COR-L47 (cell line): ENCODE results near the gene NEDD8.

Experiments
- DNase-seq: peaks from one replicate; lab custom pipeline; 2025; lab: John Stamatoyannopoulos, UW

The NEDD8 gene

DNA sequence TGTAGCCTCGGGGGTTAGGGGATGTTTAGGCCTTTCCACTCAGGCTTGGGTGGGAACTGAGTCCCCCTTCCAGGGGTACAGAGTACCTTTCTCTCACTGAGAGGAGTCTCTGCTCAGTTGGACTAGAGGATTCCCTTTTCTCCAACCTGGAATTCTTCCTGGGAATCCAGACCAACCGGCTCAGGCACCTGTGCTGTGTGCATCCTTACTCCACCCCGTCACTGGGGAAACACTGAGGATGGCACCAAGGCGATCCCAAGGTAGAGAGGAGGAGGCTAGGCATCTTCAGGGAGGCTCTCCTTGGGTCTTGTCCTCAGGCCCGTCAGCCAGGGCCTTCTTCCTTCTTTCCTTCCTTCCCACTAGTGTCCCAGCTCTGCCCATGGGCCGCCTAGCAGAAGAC lies 31.7 kb upstream of the NEDD8 start:
- no peak for DNase-seq

DNA sequence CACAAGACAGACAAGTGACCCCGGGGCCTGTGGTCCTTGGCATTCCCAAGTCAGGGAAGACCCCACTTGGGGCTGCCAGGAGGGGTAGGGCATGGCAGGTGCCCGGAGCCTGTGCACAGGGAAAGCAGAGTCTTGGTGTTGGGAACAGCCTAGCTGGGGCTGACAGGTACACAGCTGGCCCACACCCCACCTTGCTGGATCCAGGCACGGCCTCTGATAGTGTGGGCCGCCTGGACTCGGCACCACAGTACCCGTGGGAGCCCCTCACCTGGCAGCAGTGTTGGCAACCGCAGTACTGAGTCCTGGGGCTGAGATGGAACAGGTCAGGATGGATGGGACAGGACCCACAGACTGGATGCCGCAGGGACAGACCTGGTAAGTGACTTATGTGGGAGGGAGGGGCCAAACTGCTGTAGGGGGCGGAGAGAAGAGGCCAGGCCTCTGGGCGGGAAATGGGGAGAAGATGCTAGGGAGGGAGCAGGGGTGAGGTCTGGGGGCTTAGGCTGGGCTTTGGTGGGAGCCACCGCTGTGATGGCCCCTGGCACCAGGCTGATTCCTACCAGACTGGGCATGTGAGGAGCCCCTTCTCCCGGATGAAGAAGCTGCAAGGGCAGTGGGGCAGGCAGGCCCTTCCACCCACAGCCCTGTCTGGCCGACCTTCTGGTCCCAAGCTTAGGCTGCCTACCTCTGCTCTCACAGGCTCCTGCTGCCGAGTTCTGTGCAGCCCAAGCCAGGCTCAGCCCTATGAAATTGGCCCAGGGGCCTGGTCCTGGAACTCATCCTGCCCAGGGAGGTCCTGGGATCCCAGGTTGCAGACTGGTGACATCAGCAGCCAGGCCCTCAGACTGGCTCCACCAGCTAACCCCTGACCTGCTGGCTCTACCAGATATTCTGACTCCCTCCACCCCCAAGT lies 30.9 kb upstream of the NEDD8 start, which contains the start of gene TGM1:
TGM1 (minus strand) TSS at position 357 of the 913 bp plus-strand sequence. CDS start 825 bp downstream, outside the sequence.
- no peak for DNase-seq

DNA sequence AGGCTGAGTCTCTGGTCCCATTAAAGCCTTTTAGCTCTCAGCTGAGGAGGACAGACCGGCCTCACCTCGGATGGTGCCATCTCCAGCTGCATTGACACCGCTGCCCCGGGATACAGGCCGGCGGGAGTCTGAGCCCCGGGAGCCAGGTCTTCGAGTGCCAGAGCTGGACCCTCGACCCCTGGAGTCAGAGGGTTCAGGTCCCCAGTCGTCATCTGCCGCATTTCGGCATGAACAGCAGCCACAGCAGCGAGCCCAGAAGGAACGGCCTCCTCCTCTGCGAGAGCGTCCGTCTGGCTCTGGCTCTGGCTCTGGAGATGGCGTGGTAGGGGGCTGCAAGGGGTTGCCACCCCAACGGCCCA lies 29.8 kb upstream of the NEDD8 start:
- no peak for DNase-seq

DNA sequence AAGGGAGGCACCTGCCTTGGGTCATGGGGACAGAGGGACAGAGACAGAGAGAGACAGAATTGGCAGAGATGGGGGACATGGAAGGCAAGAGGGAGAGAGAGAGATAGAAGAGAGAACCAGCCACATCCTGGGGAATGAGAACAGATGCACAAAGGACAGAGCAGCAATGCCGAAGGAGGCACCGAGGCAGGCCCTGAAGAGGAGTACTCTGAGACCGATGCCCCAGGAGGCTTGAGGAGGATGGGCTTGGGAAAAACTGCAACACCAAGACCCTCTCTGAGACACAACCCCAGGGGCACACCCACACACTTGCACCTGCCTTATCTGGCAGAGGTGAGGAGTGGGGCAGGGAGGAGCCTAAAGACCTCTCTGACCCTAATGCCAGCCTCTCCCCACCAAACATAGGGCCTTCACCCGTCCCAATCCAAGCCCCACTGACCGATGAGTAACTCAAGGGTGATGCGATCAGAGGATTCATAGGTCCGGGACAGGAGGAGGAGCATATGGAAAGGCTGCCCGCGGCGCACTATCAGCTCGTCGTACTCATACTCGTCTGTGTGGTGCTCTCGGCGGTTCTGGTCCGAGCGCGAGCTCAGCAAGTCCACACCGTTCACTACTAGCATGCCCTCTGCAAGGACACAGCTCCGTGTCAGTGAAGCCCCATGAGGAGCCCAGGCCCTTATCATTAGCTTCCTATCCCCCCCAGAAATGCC lies 29.2 kb upstream of the NEDD8 start:
- DNase-seq = no peak

DNA sequence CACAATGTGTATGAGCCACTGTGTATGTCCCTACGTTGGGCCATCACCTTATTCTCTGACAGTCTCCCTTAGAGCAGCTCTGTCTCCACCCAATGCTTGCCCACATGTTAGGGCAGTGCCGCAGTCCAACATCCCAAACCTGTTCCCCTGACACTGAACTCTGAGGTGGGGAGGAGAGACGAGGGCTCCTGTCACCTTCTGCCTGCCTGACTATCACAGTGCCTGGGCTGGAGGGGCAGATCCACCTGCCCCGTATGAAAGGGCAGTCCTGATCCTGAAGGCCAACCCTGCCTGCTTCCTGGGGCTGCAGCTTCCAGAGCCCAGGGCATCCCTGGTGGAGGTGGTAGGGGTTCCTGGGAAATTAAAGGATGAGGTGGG lies 28.6 kb upstream of the NEDD8 start:
- no peak for DNase-seq

DNA sequence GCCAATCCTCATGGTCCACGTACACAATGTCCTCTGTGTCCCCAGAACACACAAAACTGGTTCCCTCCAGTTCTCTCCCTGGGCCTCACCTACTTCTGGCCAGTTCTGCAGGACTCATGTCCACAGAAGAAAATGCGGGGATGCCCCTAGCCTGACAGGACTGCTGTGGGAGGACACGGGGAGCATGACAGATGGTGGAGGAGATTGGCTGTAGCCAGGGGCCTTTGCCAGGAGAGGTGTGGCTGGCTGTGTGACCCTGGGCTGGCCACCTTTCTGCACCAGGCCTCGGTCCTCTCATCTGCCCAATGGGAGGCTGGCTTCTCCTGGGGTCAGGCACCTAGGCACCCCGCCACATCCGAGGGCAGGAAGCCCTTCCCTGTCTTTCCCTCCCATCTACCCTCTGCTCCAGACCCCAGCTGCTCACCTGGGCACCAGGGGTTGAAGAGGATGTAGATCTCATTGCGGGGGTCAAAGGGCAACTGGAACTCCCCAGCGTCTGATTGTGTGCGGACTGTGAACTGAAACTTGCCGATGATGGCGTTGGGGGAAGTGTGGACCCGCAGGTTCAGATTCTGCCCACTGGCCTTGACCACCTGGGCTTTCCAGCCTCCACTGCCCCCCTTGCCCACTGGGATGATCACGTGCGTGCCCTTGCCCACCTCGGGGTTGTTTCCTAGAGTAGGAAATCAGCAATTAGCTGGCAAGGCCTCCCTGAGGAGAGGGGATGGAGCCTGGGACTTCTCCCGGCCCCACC lies 28.0 kb upstream of the NEDD8 start:
- DNase-seq = no peak

DNA sequence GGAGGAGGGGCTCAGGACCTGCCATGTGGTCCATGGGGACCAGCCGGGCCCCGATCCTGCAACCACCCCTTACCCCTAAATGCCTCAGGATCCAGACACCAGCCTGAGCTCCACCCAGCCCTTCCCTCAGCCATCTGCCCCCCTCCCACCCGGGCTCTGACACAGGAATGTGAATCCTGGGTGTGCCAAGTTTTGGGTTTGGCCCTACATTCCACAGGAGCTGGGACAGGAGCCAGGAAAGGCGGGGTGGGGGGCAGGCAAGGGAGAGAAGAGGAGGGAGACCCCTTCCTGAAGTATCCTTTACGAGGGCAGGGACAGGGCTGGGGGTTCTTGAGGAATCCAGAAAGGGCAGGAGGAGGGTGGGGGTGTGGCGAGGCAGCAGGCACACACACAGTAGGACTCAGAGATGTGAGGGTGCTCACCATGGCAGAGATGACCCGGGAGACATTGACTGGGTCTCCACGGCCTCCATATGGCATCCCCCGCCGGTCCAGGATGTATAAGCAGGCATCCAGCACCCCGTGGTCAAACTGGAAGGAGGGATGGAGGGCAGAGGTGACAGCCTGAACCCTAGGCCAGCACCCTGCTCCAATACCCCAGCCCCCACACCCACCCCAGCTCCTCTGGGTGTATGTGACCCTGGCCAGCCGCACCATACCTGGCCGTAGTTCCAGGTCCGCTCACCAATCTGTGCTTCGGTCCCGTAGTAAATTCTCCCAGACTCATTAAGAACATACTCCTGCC lies 27.3 kb upstream of the NEDD8 start:
- DNase-seq = no peak

DNA sequence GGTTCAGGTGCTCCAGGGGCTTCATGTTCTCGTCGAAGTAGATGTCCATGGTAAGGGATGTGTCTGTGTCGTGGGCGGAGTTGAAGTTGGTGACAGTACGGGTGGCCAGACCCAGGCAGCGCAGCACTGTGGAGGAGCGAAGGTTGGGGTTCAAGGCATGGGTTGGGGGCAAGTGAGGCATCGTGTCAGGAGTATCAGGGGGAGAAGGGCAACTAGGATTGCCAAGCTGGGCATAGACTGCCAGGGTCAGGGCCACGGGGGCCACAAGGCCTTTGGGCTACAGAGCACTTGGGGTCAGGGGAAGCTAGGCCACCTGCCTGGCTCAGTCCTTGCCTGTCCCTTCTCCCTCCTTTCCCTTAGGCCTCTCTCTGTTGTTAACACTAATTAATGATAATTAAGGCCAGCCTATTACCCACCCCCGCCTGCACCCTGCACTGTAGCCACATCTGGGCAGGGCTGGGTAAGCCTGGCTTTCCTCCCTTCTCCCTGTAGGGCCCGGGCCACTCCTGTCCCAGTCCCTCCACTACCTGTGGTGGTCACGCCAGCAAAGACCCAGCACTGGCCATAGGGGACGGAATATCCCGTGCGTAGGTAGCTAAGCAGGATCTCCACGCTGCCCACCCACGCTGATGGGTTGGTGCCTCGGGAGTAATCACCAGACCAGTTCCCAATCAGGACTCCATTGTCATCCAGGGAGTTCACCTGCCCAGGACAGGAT lies 26.5 kb upstream of the NEDD8 start:
- DNase-seq = no peak

DNA sequence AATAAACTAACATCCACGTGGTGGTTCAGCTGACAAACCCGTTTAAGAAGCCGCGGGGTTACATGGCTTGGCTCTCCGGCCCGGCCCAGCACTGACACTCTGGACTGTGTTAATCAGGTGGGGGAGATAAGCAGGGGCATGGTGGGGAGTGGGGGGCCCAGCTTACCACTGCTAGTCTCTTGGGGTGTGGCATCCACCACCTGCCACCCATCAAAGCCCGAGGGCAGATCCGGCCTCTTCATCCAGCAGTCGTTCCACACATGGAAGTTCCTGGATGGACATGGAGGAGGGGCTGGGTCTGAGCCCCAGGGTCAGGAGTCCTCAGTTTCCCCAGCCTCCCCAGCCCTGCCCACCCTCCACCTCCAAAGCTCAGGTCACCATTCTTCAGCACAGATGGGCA lies 26.0 kb upstream of the NEDD8 start:
- no peak for DNase-seq

DNA sequence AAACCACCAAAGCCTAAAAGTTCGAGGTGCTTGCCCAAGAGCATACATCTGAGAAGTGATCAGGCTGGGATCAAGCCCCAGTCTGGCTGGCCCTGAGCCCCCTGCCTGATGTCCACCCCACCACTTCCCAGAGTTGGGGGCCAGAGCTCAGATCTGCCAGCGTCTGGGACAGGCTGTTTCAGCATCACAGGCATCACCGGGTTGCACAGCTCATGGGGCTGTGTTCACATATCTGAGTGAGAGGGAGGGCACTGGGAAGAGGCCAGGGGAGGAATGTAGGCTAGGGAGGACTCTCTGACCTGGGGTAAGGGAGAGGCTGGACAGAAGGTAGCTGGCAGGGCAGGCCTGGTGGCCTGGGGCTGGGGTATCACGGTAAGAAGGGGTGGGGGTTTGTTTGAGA lies 24.8 kb upstream of the NEDD8 start:
- DNase-seq = no peak

DNA sequence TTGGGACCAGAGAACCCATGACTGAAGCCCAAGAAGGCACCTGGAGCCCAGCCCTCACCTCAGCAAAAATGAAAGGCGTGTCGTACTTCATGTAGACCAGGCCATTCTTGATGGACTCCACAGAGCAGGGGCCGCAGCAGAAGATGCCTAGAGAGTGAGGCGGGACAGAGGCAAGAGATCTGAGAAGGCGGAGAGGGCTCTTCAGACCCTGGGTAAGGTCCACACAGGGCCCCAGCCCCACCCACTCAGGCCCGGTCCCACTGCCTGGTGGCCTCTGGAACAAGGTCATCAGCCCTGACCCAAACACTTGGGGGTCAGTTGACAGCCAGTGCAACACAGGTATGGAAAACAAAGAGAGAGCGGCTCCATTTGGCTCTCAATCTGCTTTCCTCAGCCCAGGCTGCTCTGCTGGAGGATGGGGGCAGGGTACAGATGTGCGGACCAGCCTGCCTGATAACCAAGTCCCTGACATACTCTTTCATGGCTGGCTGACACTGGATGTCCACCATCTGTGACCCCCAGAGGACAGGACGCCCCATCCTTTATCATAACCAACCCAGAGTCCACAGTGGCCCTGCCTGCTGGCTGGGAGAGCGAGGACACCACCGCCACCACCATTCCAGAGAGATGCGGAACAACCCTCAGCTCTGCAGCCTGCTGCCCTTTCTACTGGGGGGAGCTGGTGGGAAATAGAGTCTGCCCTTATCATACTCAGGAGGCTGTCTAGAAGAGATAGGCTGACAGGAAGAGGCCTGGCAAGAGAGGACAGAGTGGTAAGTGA lies 24.0 kb upstream of the NEDD8 start:
- DNase-seq = no peak

DNA sequence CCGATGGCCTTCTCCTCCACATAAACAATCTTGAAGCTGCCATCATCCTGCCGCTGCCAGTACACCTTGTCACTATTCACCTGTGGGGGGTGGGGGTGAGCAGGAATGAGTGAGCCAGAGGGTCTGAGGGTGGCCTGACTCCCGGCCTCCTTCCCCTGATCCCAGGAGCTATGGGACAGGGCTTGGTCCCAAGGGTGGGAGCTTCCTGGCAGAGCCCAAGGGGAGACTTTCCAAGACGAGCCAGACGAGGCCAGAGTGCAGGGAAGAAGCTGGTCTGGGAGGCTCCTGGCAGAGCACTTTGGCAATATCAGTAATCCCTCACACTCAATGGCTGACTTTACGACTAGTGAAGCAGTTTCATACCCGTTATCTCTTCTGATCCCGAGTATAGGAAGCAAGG lies 23.3 kb upstream of the NEDD8 start:
- no peak for DNase-seq

DNA sequence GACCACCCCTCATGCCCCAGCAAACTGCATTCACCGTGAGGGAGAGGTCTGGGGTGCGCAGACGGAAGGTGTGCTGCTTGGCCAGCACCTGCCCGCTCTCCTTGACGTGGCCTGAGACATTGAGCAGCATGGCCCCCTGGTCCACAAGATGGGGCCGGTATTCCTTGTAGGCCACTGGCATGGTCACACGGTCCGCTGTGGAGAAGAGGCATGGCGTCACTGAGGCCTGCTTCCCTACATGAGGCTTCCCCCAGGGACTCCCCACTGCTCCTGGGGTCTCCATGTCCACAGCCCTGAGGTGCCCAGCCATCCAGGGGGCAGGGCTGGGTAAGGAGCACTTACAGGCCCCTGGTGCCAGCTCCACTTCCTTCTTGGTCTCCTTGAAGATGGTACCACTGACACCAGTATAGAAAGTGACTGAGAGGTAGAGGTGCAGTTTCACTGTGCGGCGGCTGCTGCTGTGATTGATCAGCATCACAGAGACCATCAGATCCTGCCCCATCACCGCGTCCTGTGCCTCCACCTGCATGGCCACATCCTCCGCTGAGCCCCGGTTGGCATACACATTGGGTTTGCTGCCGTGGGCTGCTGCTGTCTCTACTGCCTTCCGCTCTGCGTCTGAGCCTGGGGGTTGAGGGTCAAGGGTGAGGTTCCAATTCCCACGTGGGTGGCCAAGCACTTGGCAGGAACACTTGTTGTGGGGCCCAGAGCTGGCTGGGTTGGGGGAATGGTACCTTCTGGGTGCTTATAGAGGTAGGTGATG lies 22.6 kb upstream of the NEDD8 start:
- no peak for DNase-seq

DNA sequence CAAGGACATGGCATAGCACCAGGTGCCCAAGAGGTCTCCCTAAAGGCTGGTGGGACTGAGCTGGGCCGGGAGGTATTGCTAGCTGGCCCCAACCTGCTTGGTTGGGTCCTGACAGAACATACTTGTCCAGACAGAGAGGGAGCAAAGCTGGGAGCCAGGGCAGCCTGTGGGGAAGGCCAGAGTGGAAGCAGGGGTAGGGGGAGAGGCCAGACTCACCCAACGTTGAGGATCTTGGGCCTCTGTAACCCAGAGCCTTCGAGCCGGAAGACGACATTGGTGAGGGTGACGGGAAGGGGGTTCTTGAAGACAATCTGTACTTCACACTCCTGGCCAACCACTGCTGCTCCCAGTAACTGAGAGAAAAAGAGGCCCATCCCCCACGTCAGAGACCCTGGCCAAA lies 21.8 kb upstream of the NEDD8 start:
- DNase-seq = no peak

DNA sequence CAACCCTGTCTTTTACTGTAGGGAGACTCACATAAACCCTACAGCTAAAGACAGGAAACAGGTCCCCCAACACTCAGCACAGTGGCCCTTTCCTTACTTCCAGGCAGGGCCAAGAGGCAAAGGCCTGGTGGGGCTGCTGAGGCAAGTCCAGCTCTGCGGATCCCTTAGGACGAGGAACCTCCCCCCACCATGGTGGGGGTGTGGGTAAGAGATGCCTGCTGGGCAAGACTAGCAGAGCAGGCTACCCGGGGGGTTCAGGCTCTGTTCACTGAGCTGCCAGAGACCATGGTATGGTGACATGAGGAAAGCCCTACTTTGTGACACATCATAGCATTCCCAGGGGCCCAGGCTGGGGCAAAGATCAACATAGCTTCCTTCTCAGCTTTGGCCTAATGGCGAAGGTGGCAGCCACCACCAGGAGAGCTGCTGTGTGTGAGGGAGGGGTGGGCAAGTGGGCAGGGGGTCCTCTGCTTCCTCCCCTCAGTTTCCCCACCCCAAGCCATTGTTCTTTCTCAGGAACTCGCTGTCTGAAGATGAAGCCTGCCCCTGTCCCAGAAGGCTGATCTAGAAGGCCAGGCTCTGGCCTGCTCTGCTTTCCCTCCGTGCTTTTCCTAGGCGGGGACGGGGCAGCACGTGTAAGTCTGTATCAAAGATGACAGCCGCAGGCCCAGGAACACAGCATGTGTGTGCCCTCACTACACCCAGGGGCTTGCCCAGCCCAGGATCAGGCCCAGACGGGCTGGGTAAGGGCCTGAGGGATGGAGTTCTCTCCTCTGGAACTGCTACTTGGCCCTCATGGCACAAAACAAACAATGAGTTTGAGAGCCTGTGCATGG lies 20.3 kb upstream of the NEDD8 start:
- DNase-seq = no peak

DNA sequence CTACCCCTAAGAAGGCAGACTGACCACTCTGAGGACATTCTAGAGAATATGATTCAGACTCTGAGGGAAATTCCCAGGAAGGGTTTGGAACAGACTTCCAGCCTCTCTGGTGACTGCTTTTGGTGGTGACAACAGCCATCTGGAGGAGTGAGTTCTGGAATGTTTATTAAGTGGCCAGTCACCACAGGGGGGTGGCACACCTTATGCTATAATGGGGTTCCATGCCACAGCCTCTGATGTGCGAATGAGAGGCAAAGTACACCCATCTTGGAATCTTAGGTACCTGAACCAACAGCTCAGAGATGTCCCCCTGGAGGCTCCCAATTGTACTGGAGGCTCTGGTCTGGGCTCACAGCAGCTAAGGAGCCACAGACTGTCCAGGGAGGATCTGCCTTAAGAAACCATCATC lies 19.7 kb upstream of the NEDD8 start:
- no peak for DNase-seq

DNA sequence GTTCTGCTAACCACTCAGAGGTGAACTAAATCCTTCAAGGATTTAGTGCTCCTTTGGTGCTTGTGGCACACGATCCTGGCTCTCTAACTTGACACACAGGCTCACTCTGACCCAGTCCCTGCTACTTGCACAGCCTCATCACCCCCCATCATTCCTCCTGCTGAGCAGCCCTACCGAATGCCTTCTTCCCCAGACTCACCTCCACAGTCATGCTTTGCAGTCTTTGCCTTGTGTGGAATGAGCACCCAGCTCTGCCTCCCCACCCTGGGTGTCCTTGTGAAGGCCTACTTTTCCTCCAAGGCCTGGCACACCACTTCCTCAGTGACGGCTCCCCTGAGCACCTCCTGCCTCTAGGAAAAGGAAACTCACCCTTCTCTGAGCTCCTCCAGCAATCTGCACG lies 18.2 kb upstream of the NEDD8 start:
- DNase-seq = no peak

DNA sequence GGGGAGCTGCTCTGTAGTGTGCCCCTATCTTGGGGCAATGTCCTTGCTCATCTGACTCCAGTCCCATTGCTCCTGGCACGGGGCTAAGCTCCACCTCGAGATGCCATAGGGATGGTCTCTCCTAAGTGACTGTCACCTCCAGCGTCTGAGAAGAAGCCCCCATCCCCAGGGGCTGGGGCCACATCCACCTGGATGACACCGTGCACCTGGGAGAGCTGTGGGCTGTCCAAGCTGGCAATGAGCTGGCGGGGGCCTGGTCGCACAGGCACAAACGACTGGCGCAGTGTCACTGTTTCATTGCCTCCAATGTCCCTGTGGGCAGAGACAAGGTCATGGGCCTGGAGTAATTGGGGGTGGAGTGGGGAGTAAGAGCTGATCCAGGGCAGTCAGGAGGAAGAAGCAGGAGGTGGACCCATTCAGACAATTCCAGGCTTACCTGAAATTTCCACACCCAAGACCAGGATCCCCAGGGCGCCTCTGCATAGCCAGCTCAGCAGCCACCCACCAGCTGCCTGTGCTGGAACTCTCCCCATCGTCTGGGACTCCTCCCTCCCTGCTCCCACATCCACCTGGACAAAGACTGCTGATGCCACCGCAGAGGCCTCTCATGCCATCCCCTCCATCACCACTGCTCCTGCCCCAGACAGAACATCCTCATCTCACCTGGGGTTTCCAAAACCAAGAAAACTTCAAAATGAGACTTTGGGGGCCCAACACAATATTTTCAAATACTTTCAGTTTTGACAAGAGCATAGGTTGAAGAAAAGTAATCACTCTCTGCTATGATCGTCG lies 17.3 kb upstream of the NEDD8 start:
- DNase-seq = no peak
